A549 treated with Mapracorat at 1 μM for 4 hours (cell line): Measurements from ENCODE around the gene RBFOX1. TPM values are rescaled to one million over a fixed set of nuclear protein-coding genes. Genes with fewer than 3 reads are reported as not detected.

Source experiments
- total RNA-seq: library from RNA; stranded (reverse); fragments of 200-300 nt; extraction: Qiagen RNA extraction; gene quantifications from 5 replicates; pipeline ENCODE4 v1.2.3, GENCODE V29; 2022

RBFOX1 gene
- total RNA-seq: not detected in 5 replicates

DNA sequence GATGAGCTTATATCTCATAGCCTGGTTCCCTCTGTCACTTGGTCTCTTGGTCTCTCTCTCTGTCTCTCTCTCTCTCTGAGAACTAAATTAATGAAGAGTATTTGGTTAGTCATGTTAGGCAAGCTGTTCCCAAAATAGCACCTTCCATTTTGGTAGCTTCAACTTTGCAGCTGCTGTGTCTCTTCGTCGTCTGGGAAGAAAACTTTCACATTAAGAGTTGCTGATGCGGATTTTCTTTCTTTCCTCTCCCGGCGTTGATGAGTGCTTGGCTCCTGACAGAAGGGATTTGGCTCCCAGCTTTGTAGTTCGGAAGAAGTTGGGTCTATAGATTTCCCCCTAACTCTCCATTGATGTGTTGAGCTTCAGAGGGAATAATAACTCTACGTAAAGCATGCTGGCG lies at the start of gene RBFOX1:
RBFOX1 (plus strand) TSS at position 235 of the 400 bp plus-strand sequence.

